NCI-H2171 treated with DMSO at 0.1 percent for 48 hours (cell line): ENCODE results near the gene SDK1.
"Not testable (repeated sequence)": the region's sequence is repeated elsewhere in the genome, so short reads cannot be mapped to it uniquely, and the experiment has no call there.

Source experiments
- DNase-seq: peaks from one replicate; lab custom pipeline; 2025; lab: John Stamatoyannopoulos, UW

Gene SDK1

DNA sequence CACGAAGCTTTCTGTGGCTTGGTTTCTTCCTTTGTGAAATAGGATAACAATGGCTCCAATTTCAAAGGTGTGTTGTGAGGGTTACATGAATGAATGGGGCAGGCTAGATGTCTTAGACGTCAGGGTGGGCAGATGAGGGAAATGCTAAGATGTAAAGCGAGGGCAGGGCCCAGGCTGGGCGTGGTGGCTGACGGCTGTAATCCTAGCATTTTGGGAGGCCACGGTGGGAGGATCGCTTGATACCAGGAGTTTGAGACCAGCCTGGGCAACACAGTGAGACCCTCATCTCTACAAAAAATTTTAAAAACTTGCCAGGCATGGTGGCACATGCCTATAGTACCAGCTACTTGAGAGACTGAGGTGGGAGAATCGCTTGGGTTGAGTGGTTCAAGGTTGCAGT, 773.4 kb downstream of the SDK1 start:
- DNase-seq: no peak

DNA sequence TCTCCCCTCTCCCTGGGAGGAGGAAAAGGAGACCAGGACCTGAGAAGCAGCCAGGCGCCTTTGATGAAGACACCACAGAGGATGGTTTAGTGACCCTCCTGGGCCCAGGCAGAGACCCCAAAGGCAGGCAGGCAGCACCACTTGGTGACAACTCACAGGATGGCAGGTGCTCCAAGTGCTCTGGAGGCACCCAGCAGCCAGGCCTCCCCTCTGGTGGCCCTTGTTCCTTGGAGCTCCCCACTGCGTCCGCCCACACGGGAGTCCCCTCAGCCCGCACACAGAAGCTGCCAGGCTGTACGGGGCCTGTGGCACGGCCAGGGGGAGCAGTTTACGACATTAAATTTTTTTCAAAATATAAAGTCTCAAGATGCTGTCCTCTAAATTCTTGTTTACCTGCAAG, 773.9 kb downstream of the SDK1 start:
- DNase-seq: no peak

- no peak for DNase-seq
Observed at GRCh38 chr7:4076701-4077294, 775.7 kb downstream of the SDK1 start.

- DNase-seq: no peak
Observed at GRCh38 chr7:4077980-4078379, 776.9 kb downstream of the SDK1 start.

GRCh38 chr7:4078580-4078979, 777.5 kb downstream of the SDK1 start:
- no peak for DNase-seq

- no peak for DNase-seq
Observed at GRCh38 chr7:4079366-4079765, 778.3 kb downstream of the SDK1 start.

DNA sequence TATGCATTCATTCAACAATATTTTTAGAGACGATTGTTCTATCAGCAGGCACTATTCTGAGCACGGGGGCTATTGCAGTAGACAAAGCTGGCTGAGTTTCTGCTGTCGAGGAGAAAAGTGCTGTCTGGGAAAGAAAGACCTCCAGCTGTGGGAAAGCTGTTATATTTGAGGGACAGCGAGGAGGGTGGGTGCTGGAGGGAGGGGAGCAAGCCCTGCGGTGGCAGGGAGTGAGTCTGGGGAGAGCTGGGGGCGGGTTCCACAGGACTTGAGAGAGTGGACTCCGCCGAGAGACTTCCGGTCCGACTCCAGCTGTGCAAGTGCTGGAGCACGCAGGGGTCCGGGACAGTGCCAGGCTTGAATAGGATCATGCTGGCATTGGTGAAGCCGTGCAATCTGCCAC, 778.9 kb downstream of the SDK1 start:
- no peak for DNase-seq

- DNase-seq: no peak
Observed at GRCh38 chr7:4080954-4081353, 779.9 kb downstream of the SDK1 start.

DNA sequence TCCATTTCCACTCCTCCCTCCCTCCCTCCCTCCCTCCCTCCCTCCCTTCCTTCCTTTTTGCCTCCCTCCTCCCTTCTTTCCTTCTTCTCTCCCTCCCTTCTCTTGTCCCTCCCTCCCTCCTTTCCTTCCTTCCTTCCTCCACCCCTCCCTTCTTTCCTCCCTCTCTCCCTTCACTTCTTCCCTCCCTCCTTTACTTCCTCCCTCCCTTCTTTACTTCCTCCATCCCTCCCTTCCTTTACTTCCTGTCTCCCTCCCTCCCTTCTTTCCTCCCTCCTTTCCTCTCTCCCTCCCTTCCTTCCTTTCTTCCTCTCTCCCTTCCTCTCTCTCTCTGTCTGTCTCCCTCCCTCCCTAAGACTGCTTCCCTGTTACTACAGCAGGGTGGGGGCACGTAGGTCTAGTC, 782.5 kb downstream of the SDK1 start:
- no peak for DNase-seq

- DNase-seq: no peak
Observed at GRCh38 chr7:4084271-4084670, 783.2 kb downstream of the SDK1 start.

DNA sequence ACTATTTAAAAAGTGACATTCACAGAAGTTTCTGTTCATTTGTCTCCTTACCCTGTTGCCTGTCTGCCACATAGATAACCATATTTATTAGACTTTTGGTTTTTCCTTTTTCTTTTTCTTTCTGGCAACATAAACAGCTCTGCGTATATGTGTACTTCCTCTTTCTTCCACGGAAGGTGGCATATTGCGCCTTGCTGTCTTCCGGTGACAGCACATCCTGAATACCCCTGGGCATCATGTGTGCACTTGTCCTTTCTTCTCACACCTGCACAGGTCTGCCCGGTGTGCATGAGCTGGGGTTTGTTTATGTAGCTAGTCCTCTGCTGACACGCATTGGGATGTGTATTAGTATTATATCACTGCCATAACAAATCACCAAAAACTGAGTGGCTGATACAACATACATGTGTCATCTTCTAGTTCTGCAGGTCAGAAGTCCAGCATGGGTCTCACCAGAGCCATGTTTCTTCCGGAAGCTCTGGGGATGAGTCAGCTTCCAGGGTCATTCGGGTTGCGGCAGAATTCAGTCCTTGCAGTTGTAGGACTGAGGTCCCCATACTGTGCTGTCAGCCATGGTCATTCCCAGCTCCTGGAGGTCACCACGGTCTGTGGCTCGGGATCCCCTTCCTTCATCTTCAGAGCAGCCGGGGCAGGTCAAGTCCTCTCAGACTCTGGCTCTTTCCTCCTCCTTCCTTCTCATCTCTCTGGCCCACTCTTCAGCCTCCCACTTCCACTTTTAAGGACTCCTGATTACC, 785.1 kb downstream of the SDK1 start:
- no peak for DNase-seq

GRCh38 chr7:4086723-4087122, 785.7 kb downstream of the SDK1 start:
- DNase-seq: no peak

- DNase-seq: no peak
Observed at GRCh38 chr7:4091767-4092166, 790.7 kb downstream of the SDK1 start.

DNA sequence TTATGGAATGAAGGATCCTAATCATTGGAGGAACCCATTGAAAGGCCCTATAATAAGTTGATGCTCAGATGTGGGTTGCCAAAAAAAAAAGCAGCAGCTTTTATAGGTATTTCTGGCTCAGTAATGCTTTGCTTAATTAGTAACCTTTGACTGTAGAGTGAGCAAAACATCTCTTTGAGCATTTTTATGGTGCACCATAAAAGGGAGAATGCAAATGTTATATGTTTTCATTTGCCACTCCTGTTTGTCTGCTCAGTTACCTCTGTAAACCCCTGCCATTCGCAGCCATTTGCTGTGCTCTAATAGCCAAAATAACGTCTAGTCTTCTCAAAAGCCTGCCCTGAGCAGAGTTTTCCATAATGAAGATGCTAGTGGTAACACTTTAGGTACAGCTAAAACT, 792.0 kb downstream of the SDK1 start:
- DNase-seq: no peak

DNA sequence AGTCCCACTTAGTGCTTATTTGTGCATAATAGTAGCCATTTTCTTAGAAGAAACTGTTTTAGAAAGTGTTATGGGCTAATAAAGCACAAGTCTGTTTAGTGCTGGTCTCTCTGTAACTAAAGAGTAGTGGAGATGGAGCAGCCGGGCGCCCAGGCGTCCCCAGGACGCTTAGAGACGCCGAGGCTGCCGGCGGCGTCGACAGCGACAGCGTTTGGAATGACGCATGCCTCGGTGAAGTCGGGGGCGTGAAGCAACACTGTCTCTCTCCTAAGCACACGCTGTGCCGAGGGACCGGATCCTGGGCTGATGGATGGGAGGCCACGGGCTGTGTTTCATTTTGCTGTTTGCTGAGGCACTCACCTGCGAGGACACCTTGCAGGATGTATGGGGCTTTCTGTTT, 792.4 kb downstream of the SDK1 start:
- DNase-seq: no peak

GRCh38 chr7:4094158-4094557, 793.1 kb downstream of the SDK1 start:
- DNase-seq: not testable (repeated sequence)

GRCh38 chr7:4097001-4097609, 796.1 kb downstream of the SDK1 start:
- DNase-seq: no peak

DNA sequence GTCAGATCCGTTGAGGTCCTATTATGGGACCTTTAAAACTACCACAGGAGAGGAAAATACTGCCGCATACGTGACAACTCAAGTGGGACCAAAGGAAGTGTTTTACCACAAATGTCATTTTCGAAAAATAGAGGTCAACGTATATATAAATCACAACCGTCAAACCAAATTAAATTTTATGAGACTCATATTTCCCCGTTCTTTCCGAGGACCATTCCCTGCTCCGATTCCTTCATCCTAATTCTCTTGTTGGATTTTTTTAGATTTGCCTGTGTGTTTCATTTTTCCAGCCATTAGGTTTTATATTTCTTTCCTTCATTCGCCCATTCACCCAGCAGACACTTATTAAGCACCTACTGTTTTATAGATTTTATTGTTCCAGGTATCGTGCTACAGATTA, 797.1 kb downstream of the SDK1 start:
- DNase-seq: no peak

DNA sequence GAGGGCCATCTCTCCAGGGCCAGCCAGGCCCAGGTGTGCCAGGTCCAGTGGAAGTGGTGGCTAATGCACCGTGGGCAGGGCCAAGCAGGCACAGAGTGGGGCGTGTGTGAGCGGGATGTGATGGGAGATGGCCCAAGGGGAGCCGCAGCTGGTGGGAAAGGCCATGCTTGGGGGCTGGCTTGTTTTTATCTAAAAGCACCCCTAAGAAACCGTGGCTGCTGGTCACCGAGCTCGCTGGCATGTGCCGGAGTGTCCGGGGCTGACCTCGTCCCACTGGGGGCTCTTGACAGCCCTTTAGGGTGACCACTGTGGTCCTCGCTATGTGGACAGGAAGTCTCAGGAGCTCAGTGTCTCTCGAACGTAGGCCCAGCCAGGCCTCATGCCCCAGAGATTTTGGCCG, 798.6 kb downstream of the SDK1 start:
- no peak for DNase-seq

DNA sequence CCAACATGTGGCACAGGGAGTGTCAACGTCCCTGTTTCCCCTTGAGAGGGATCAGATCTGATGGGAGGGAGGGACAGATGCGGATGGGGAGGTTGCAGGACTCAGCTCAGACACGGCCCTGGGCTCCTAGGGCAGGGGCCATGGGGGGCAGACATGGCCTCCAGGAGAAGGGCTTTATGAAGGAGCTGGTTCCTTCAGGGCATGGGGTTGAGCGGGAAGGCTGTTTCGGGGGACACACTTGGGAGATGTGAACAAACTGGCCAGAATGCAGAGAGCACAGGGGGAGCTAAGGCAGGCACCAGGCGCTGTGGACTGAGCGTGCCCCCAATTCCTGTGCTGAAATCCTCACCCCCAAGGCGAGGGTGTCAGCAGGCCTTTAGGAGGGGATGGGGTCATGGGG, 799.1 kb downstream of the SDK1 start:
- DNase-seq: no peak

GRCh38 chr7:4100691-4101090, 799.6 kb downstream of the SDK1 start:
- DNase-seq: no peak

GRCh38 chr7:4102231-4102841, 801.3 kb downstream of the SDK1 start:
- DNase-seq: no peak
